Measurements from ENCODE around the gene PRDM15. TPM values are rescaled to one million over a fixed set of nuclear protein-coding genes. Genes with fewer than 3 reads are reported as not detected.

Gene PRDM15
- total RNA-seq, 2 donors from 2014 or later: 6.7 to 18.1 TPM

DNA sequence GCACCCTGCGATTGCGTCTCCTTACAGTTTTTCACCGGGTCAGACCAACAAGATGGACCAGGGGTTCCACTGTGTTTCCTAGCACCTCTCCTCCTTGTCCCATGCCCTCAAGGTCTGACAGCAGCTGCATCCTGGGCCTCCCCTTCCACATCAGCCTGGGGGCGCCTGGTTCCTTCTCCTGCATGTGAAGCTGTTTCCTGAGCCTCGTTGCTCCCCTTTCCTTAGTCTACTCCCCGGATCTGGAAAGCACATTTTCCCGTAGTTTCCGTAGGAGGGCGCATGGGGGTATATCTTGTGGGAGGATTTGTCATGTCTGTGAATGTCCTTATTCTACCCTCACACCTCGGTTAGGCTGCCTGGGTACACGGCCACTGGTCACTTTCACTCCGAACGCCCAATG lies 6.1 kb downstream of the PRDM15 start:
- Histone ChIP-seq H3K36me3 (no peaks in the 10 kb centered on the region), H3K27ac (no peak overlapping the region), H3K4me3 (no peak overlapping the region), H3K9me3 (no peaks in the 10 kb centered on the region), H3K27me3 (replicated peaks; ENCODE audit: insufficient read depth) (no peaks in the 10 kb centered on the region), H3K4me1 (replicated peaks) (no peaks in the 10 kb centered on the region)
- TF ChIP-seq POLR2A (IDR thresholded peaks at IDR 0.05): no peak
- TF ChIP-seq CTCF (IDR thresholded peaks at IDR 0.05): no peak
- TF ChIP-seq POLR2AphosphoS5 (IDR thresholded peaks at IDR 0.05): no peak
- 84% methylated on average over 13 of the region's 13 CpGs for WGBS
- intact Hi-C loops (cut with DNase I): no loop called here
- no peak for DNase-seq (ENCODE audit: low spot score)

- Histone ChIP-seq H3K36me3 (no peaks in the 10 kb centered on the region), H3K27ac (no peak overlapping the region), H3K4me1 (replicated peaks) (no peaks in the 10 kb centered on the region), H3K9me3 (no peaks in the 10 kb centered on the region), H3K27me3 (replicated peaks; ENCODE audit: insufficient read depth) (no peaks in the 10 kb centered on the region), H3K4me3 (no peak overlapping the region)
- intact Hi-C loops (cut with DNase I): no loop called here
- no peak for TF ChIP-seq POLR2A (IDR thresholded peaks at IDR 0.05)
- TF ChIP-seq CTCF (IDR thresholded peaks at IDR 0.05): no peak
- no peak for TF ChIP-seq POLR2AphosphoS5 (IDR thresholded peaks at IDR 0.05)
- no peak for DNase-seq (ENCODE audit: low spot score)
- 86% methylated on average over 15 of the region's 15 CpGs for WGBS
These were observed 7.7 kb downstream of the PRDM15 start for GRCh38 chr21:41871293-41872030.

DNA sequence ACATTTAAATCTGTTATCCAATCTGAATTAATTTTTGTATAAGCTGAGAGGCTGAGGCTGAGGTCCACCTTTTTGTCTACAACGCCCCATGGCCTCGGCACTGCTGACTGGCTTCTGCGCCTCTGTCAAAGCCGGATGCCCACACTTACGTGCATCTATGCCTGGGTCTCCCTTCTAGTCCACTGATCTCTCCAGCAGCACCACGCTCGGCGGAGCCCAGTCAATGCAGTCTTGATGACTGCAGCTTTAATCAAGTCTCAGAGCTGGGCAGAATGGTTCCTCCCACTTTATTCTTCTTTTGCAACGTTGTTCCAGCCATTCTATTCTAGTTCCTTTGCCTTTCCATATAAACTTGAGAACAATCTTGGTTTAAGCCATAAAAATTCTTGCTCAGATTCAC lies 9.4 kb downstream of the PRDM15 start:
- Histone ChIP-seq H3K36me3 (no peaks in the 10 kb centered on the region), H3K4me3 (no peak overlapping the region), H3K4me1 (replicated peaks) (no peaks in the 10 kb centered on the region), H3K9me3 (no peaks in the 10 kb centered on the region), H3K27ac (no peak overlapping the region), H3K27me3 (replicated peaks; ENCODE audit: insufficient read depth) (no peaks in the 10 kb centered on the region)
- DNase-seq (ENCODE audit: low spot score): no peak
- TF ChIP-seq POLR2A (IDR thresholded peaks at IDR 0.05): no peak
- TF ChIP-seq POLR2AphosphoS5 (IDR thresholded peaks at IDR 0.05): no peak
- TF ChIP-seq CTCF (IDR thresholded peaks at IDR 0.05): no peak
- intact Hi-C loops (cut with DNase I): no loop called here
- WGBS: 79% methylated on average over 9 of the region's 9 CpGs

DNA sequence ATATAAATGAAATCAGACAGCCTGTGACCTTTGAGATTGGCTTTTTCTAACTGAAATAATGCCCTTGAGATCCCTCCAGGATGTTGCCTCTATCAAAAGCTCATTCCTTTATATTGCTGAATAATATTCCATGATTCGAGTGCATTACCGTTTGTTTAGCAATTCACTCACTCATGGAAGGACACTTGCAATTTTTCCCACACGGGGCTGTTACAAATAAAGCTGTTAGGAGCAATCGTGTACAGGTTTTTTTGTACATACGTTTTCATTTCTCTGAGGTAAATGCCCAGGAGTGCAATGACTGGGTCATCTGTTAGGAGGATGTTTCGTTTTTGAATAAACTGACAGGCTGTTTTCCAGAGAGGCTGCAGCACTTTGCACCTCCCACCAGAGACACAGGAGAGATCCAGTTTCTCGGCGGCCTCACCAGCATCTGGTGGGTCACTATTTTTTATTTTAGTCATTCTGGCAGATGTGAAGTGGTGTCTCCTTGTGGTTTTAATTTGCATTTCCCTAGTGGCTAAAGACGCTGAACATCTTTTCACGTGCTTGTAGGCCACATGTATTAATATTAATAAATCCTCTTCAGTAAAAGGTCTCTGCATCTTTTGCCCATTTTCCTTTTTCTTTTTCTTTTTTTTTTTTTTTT lies 11.0 kb downstream of the PRDM15 start:
- no peak for DNase-seq (ENCODE audit: low spot score)
- intact Hi-C loops (cut with DNase I): no loop called here
- Histone ChIP-seq H3K4me1 (replicated peaks) (no peaks in the 10 kb centered on the region), H3K27ac (no peak overlapping the region), H3K4me3 (no peak overlapping the region), H3K9me3 (no peaks in the 10 kb centered on the region), H3K36me3 (no peaks in the 10 kb centered on the region), H3K27me3 (replicated peaks; ENCODE audit: insufficient read depth) (no peaks in the 10 kb centered on the region)
- TF ChIP-seq POLR2AphosphoS5 (IDR thresholded peaks at IDR 0.05): no peak
- no peak for TF ChIP-seq POLR2A (IDR thresholded peaks at IDR 0.05)
- no peak for TF ChIP-seq CTCF (IDR thresholded peaks at IDR 0.05)
- WGBS: 82% methylated on average over 10 of the region's 10 CpGs

- no peak for DNase-seq (ENCODE audit: low spot score)
- no peaks in the 10 kb centered on the region for H3K9me3 ChIP-seq
- no peaks in the 10 kb centered on the region for H3K4me1 ChIP-seq (replicated peaks)
- no peaks in the 10 kb centered on the region for H3K27me3 ChIP-seq (replicated peaks; ENCODE audit: insufficient read depth)
- intact Hi-C loops (cut with DNase I): no loop called here
- no peak for TF ChIP-seq POLR2A (IDR thresholded peaks at IDR 0.05)
- no peak for TF ChIP-seq POLR2AphosphoS5 (IDR thresholded peaks at IDR 0.05)
- no peak for TF ChIP-seq CTCF (IDR thresholded peaks at IDR 0.05)
- no peak overlapping the region for H3K4me3 ChIP-seq
- H3K27ac ChIP-seq: no peak overlapping the region
- WGBS: 92% methylated on average over 8 of the region's 8 CpGs
- no peaks in the 10 kb centered on the region for H3K36me3 ChIP-seq
These were observed 11.8 kb downstream of the PRDM15 start for GRCh38 chr21:41867313-41867712.

All from prostate gland (tissue), 2 donors.